Subcutaneous adipose tissue (tissue), 4 donors: Measurements from ENCODE around the gene MKLN1. TPM values are rescaled to one million over a fixed set of nuclear protein-coding genes. Genes with fewer than 3 reads are reported as not detected.

Experiments used
- CTCF ChIP-seq: fragments of 450-650 bp; IDR thresholded peaks from one replicate; pipeline ENCODE4 v1.5.1; 2016; ENCODE audit warnings: low read depth, mild to moderate bottlenecking, control low read depth, antibody characterized with exemption, moderate library complexity
- total RNA-seq, 4 donors: library from RNA; depleted of rRNA; stranded (reverse); fragments of >200 nt; gene quantifications; one replicate each; pipeline ENCODE4 v1.1.0, GENCODE V29; 2016

The MKLN1 gene
- total RNA-seq, 4 donors from 2014 or later = 67.0 to 144 (median 89.2) TPM

- TF ChIP-seq CTCF = no peak
Observed at GRCh38 chr7:131404226-131404911, 76.7 kb downstream of the MKLN1 start.

- TF ChIP-seq CTCF = no peak
Observed at GRCh38 chr7:131409129-131409766, 81.6 kb downstream of the MKLN1 start.

GRCh38 chr7:131412031-131412430 lies 84.4 kb downstream of the MKLN1 start:
- no peak for TF ChIP-seq CTCF

- TF ChIP-seq CTCF = no peak
Observed at GRCh38 chr7:131413711-131414110, 86.0 kb downstream of the MKLN1 start.

- no peak for TF ChIP-seq CTCF
Observed at GRCh38 chr7:131424219-131424822, 96.6 kb downstream of the MKLN1 start.

GRCh38 chr7:131425992-131426391 lies 98.3 kb downstream of the MKLN1 start:
- TF ChIP-seq CTCF = no peak

GRCh38 chr7:131431289-131431688 lies 103.6 kb downstream of the MKLN1 start:
- TF ChIP-seq CTCF = no peak
